GM21723 (cell line): ENCODE data around the gene TBC1D22A.
"Not testable (repeated sequence)": the region's sequence is repeated elsewhere in the genome, so short reads cannot be mapped to it uniquely, and the experiment has no call there.

Experiments used
- ATAC-seq: cut with Tn5 transposase; IDR thresholded peaks from one replicate; pipeline ENCODE4 v1.9.1; 2021; ENCODE audit warnings: mild to moderate bottlenecking, moderate library complexity; ENCODE audit not compliant: unreplicated experiment

The TBC1D22A gene

GRCh38 chr22:46770151-46770641 lies 7.7 kb downstream of the TBC1D22A start:
- ATAC-seq = no peak

- no peak for ATAC-seq
These were observed 8.3 kb downstream of the TBC1D22A start for GRCh38 chr22:46770726-46771125.

DNA sequence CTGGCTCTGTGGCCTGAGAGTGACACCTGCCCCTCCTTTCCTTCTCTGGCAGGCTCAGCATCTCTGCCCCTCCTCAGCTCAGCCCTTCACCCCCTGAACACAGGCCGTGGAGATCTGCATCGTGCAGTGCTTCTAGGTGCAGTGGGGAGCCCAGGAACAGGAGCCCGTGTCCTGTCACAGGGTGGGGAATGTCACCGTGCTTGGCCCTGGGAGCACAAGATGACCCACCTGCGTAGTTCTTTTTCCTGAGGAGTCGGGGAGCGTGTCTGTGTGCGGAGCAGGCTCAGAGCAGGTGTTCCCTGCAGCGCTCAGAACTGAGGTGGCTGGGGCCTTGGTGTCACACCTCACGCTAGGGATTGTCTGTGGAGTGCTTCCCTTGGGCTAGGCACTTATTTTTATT lies 10.6 kb downstream of the TBC1D22A start:
- no peak for ATAC-seq

DNA sequence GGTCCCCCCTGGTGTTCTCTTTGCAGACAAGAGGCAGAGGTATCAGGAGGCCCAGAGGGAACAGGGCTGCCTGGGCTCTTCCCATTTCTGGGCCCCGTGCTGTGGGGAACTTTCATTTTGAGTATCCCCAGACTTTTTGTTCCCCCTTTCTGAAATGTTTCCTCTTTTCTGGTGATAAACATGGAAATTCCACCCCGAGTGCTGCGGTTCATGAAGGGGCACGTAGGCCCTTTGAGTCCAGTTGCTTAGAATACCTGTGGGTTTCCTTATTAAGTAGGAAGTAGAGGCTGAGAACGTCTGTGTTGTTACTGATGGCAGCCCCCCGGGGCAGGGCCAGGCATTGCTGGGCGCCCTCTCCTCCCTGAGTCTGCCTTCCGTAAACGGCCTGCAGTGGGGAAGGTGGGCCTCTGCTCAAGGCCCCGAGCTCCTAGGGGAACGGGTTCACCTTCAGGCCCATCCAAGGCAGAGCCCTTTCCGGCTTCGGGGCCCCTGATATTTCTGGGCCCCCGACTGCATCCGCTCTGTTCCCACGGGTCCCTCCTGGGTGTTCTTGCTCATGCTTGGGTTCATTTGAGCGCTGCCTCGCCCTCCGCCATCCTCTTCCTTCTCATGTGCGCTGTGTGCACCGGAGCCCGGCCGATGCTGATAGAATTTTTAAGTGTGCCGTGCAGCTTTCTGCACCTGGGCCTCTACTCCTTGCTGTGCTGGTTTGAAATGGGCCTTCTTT lies 12.0 kb downstream of the TBC1D22A start:
- peak; percentile 38 for ATAC-seq

GRCh38 chr22:46774980-46775849 lies 12.8 kb downstream of the TBC1D22A start:
- ATAC-seq = no peak

GRCh38 chr22:46775850-46776826 lies 13.7 kb downstream of the TBC1D22A start:
- no peak for ATAC-seq

- ATAC-seq = no peak
These were observed 14.6 kb downstream of the TBC1D22A start for GRCh38 chr22:46776876-46777608.

GRCh38 chr22:46777609-46777970 lies 15.1 kb downstream of the TBC1D22A start:
- ATAC-seq = no peak

DNA sequence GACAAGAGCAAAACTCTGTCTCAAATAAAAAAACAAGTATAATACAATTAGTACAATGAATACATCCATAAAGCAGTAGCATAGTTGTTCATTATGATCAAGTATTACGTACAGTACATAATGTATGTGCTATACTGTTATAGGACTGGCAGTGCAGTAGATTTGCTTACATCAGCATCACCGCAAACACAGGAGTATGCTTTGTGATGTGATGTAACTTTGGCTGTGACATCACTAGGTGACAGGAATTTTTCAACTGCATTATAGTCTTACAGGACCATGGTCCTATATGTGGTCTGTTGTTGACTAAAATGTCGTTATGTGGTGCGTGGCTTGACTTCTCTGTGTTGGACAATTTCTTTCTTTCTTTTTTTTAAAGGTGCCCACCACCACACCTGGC lies 16.6 kb downstream of the TBC1D22A start:
- no peak for ATAC-seq

GRCh38 chr22:46779651-46780050 lies 17.2 kb downstream of the TBC1D22A start:
- no peak for ATAC-seq

DNA sequence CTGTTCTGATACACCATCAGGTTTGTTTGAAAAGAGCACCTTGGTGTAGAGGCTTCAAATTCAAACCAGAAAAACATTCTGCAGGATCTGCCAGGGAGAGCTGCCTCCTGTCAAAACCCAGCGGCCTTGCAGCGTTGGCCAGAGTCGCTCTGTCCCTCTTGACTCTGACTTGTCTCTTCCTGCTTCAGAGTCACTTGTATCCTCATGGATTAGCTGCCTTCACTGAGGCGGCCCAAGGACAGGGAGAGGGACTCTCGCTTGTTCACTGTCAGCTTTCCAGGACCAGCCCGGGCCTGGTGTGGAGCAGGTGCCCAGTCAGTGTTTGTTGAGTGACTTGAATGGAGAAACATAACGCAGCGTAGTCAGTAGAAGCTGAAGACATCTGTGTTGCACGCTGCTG lies 18.0 kb downstream of the TBC1D22A start:
- no peak for ATAC-seq

DNA sequence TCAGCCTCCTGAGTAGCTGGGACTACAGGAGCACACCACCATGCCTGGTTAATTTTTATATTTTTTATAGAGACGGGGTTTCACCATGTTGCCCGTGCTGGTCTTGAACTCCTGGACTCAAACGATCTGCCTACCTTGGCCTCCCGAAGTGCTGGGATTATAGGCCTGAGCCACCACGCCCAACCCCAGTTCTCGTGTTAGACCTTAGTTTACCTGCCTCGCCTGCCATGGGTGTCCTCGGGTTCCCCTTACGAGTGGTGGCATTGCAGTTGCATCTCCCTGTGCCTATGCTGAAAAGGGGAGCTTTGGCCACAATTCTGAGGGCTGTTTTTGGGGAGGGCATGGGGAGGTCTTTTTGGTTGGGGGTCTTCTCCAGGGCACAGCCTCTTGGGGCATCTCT lies 18.8 kb downstream of the TBC1D22A start:
- ATAC-seq = no peak

- not testable (repeated sequence) for ATAC-seq
These were observed 19.8 kb downstream of the TBC1D22A start for GRCh38 chr22:46782200-46782599.

DNA sequence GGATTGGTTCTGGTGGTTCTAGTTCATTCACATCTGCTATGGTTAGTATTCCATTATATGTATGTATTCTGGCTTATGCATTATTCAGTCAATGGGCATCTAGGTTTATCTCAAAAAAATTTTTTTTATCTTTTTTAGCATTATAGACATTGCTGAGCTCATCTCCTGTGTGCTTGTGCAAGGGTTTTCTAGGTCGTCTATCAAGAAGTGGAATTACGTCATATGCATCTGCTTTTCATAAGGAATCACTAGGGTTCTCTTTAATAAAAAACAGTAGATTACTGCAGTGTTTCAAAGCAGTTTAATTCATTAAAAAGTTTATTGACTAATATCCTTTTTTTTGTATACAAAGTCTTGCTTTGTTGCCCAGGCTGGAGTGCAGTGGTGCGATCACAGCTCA lies 21.3 kb downstream of the TBC1D22A start:
- ATAC-seq = no peak

GRCh38 chr22:46788441-46789172 lies 26.2 kb downstream of the TBC1D22A start:
- ATAC-seq = peak; percentile 60

DNA sequence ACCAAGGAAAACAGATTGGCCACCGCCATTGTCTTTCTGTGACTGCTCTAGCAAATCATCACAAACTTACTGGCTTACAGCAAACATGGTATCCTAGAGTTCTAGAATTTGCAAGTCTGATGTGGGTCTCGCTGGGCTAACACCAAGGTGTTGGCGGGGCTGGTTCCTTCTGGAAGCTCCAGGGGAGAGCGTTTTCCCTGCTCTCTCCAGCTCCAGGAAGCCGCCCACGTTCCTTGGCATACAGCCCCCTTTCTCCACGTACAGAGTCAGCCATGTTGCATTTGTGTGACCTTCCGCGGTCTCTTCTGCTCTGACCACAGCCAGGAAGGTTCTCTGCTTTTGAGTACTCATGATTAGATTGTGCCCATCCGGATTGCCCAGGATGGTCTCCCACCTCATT lies 27.5 kb downstream of the TBC1D22A start:
- no peak for ATAC-seq

DNA sequence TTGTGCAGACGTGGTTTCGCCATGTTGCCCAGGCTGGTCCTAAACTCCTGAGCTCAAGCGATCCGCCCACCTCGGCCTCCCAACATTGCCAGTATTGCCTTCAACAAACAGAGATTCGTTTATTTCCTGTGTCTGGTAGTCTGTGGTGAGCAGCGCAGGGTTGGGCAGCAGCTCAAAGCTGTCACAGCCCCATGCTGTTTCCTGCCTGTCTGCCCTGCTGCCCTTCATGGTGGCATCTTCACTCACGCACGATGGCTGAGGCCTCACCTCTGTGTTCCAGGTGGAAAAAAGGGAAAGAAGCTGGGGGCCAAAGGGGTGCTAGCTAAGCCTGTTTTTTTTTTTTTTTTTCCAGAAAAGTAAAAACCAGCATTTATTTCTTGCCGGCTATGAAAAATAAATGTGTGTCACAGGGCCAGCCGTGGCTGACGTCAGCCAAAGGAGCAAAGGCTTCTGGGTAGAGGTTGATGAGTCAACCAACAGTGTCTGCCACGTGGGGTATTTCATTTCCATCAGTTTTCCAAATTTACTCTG lies 28.8 kb downstream of the TBC1D22A start:
- ATAC-seq = no peak

DNA sequence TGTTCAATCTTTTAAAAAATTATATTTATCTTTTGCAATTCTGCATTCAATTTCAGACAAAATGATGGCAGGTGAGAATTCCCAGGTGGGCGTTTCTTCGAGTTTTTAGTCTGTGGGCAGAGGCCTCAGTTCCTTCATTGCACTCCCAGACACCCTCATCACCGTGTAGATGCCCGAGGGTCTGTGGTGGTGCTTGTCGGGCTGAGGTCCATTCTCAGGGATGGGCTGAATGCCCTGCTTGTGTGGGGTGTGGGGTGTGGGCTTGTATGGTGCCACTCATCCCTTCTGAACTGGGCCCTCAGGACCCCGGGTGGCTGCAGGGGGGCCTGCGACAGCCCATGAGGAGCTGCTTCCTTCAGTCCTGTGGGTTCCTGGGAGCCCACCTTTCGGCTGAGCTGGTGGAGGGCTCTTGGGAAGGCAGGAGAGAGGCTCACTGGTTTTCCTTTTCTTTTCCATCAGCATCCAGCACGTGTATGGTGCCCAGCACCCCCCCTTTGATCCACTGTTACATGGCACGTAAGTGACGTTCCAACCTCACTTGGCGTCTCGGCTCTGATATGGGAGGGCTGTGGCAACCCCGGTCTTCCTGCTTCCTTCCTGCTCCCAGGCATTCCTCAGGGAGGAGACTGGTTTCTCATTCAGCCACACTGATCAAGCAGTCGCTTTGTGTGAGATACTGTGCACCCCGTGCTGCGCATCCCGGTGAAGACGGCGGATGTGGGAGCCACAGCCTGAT lies 29.8 kb downstream of the TBC1D22A start:
- no peak for ATAC-seq

- ATAC-seq = no peak
These were observed 30.4 kb downstream of the TBC1D22A start for GRCh38 chr22:46792841-46793261.
